Uterus (tissue), 4 donors: Measurements from ENCODE around the gene CIITA. TPM values are rescaled to one million over a fixed set of nuclear protein-coding genes. Genes with fewer than 3 reads are reported as not detected.
A peak's percentile ranks its signal among the peaks of the same experiment; 100 is the strongest.

Experiments used
- DNase-seq, 2 donors: peaks; one replicate each; pipeline ENCODE4 v3.0.0-alpha.2; 2019 to 2020
- H3K27ac ChIP-seq, 2 donors: fragments of 200-600 bp; sonication (generic); 1 replicate in 1 of 2; 2 replicates in 1 of 2; pipeline ENCODE4 v1.5.1; 2016 to 2018
- H3K27me3 ChIP-seq, 2 donors: fragments of 200-600 bp; sonication (generic); one replicate each; pipeline ENCODE4 v1.5.1; 2018 to 2019; ENCODE audit warnings: control low read depth in 1 of 2
- H3K36me3 ChIP-seq, 2 donors: fragments of 200-600 bp; sonication (generic); one replicate each; pipeline ENCODE4 v1.5.1; 2019; ENCODE audit warnings: control low read depth in 1 of 2
- H3K4me1 ChIP-seq, 2 donors: fragments of 200-600 bp; sonication (generic); one replicate each; pipeline ENCODE4 v1.5.1; 2018 to 2019; ENCODE audit warnings: control low read depth in 1 of 2
- H3K4me3 ChIP-seq, 2 donors: fragments of 200-600 bp; sonication (generic); 1 replicate in 1 of 2; 2 replicates in 1 of 2; pipeline ENCODE4 v1.5.1; 2018 to 2019; ENCODE audit warnings: mild to moderate bottlenecking in 1 of 2
- H3K9me3 ChIP-seq, 2 donors: fragments of 200-600 bp; sonication (generic); one replicate each; pipeline ENCODE4 v1.5.1; 2019; ENCODE audit warnings: control low read depth in 1 of 2
- POLR2A ChIP-seq, 2 donors: fragments of 450-650 bp; IDR thresholded peaks; one replicate each; pipeline ENCODE4 v1.6.1; 2016; ENCODE audit warnings: antibody characterized with exemption in 2 of 2, mild to moderate bottlenecking in 1 of 2, moderate library complexity in 1 of 2
- intact Hi-C: fragments of 100-400 bp; cut with DNase I; formaldehyde crosslinking; loops from one replicate; pipeline ENCODE4 v1.15.1; 2023; ENCODE audit warnings: low total_unique reads
- total RNA-seq, 4 donors: library from RNA; depleted of rRNA in 3 of 4; stranded (reverse); fragments of >200 nt in 3 of 4; gene quantifications; one replicate each; pipeline versions ENCODE4 v1.1.0 to v1.2.4, GENCODE V29; 2014 to 2023
- TF ChIP-seq, protein P1 (sequence below), 4 experiments: fragments of 200-600 bp in 2 of 4; fragments of 450-650 bp in 2 of 4; sonication (generic) in 2 of 4; IDR thresholded peaks; one replicate each; pipeline ENCODE4 v1.5.1; 2016 to 2019; ENCODE audit warnings: antibody characterized with exemption in 4 of 4, mild to moderate bottlenecking in 2 of 4, moderate library complexity in 1 of 4
- donor health status: DM: yes; HTN: yes; CAD: no.

The CIITA gene
- total RNA-seq, 4 donors from 2014 or later, result 7.1 to 48.3 (median 18.8) TPM

DNA sequence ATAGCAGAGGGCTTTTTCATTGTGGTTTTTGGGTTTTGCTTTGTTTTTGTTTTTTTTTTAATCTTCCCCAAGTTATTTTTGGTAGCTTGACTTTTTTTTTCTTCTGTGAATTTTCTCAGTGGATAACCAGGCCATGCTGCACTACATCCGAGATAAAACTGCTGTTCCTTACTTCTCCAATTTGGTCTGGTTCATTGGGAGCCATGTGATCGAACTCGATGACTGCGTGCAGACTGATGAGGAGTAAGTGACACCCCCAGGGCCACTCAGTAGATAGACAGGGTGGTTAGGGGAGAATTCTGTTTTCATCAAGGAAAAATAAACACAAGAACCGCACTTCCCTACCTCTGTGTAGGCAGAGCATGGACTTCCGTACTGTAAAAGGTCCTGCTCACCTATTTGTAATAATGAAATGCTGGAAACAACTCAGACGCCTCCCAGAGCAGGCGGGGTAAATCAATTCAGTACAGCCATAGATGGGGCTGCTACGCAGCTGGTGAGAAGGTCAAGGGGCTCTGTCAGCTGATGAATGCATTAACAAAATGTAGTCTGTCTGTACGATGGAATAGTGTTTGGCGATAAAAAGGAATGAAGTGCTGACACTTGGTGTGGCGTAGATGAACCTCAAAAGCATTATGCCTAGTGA lies 95.9 kb downstream of the CIITA start:
- intact Hi-C loops, result no loop called here
- H3K9me3 ChIP-seq, result no peaks in the 10 kb centered on the region
- H3K36me3 ChIP-seq, result no peaks in the 10 kb centered on the region
- no peak overlapping the region for H3K27ac ChIP-seq
- TF ChIP-seq POLR2A (IDR thresholded peaks at IDR 0.05), result no peak
- TF ChIP-seq, protein P1, sequence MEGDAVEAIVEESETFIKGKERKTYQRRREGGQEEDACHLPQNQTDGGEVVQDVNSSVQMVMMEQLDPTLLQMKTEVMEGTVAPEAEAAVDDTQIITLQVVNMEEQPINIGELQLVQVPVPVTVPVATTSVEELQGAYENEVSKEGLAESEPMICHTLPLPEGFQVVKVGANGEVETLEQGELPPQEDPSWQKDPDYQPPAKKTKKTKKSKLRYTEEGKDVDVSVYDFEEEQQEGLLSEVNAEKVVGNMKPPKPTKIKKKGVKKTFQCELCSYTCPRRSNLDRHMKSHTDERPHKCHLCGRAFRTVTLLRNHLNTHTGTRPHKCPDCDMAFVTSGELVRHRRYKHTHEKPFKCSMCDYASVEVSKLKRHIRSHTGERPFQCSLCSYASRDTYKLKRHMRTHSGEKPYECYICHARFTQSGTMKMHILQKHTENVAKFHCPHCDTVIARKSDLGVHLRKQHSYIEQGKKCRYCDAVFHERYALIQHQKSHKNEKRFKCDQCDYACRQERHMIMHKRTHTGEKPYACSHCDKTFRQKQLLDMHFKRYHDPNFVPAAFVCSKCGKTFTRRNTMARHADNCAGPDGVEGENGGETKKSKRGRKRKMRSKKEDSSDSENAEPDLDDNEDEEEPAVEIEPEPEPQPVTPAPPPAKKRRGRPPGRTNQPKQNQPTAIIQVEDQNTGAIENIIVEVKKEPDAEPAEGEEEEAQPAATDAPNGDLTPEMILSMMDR (IDR thresholded peaks at IDR 0.05), result no peak
- H3K4me1 ChIP-seq, result no peaks in the 10 kb centered on the region
- no peak overlapping the region for H3K4me3 ChIP-seq
- DNase-seq, result no peak
- no peaks in the 10 kb centered on the region for H3K27me3 ChIP-seq

DNA sequence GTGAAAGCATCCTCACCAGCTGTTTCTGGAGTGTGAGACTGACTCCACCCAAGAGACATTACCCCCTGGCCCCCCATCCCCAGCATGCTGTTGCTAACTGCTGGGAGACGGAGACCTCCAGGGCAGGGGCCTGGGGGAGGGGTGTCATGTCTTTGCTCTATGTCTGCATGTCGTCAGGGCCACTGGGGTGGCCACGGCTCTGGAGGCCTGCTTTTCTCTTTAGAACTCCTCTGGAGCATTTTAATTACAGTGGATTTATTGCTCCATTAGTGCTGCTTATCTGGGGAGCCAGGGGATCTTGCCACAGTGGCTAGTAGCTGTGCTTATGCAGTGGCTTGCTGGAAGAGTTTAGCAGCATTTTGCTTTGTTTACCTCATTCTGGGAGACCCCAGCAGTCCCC lies 99.6 kb downstream of the CIITA start:
- H3K27me3 ChIP-seq, result no peaks in the 10 kb centered on the region
- no peaks in the 10 kb centered on the region for H3K36me3 ChIP-seq
- H3K4me3 ChIP-seq, result no peak overlapping the region
- peaks cover 0 to 4% of the 10 kb centered on the region in 2 donors for H3K4me1 ChIP-seq
- intact Hi-C loops, result no loop called here
- no peak for TF ChIP-seq POLR2A (IDR thresholded peaks at IDR 0.05)
- TF ChIP-seq, protein P1 (IDR thresholded peaks at IDR 0.05), result no peak
- no peak overlapping the region for H3K27ac ChIP-seq
- no peak for DNase-seq
- H3K9me3 ChIP-seq, result no peaks in the 10 kb centered on the region

DNA sequence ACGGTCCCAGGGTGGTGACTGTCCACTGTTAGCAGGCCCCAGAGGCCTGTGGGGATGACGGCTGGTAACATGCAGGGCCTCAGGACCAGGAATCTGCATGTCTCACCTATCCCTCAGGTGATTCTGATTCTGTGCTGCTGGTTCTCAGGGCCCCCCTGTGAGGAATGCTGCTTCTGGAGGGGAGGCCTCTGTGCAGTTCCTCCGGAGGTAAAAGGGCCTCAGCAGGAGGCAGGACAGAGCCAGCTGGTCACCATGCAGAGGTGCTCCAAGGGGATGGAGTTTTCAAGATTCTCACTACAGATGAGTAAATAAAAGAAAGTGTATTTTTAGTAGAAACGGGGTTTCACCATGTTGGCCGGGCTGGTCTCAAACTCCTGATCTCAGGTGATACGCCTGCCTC lies 101.1 kb downstream of the CIITA start:
- no peaks in the 10 kb centered on the region for H3K27me3 ChIP-seq
- H3K27ac ChIP-seq, result no peak overlapping the region
- intact Hi-C loops, result no loop called here
- no peak for DNase-seq
- H3K9me3 ChIP-seq, result no peaks in the 10 kb centered on the region
- H3K4me3 ChIP-seq, result no peak overlapping the region
- no peak for TF ChIP-seq POLR2A (IDR thresholded peaks at IDR 0.05)
- TF ChIP-seq, protein P1 (IDR thresholded peaks at IDR 0.05), result no peak
- no peaks in the 10 kb centered on the region for H3K36me3 ChIP-seq
- H3K4me1 ChIP-seq, result peaks cover 0 to 4% of the 10 kb centered on the region in 2 donors

DNA sequence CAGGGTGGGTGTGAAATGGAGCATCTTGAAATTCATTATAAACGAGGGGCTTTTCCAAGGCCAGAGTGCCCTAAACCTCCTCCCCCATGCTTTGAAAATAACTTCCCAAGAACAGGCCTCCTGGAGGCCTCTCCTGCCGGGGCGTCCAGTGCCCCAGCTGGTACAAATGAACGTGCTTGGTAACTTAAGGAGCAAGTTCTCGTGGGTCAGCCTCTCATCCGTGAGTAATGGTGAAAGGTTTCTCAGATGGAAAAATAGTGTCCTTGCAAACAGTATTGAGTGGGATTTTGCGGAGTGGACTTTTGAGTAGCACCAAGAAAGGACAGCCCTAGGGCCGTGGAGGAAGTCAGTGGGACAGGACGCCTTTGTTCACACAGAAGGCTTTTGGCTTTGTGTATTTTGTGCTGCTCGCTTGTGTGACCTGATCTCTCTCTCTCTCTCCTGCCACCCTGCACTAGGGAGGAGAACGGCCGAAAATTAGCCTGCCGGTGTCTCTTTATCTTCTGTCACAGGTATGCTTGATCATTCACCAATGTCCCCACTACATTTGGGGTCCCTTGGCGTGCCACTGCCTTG lies 102.0 kb downstream of the CIITA start:
- Histone ChIP-seq H3K4me1 (peaks cover 0 to 4% of the 10 kb centered on the region in 2 donors), H3K9me3 (no peaks in the 10 kb centered on the region), H3K36me3 (no peaks in the 10 kb centered on the region), H3K4me3 (no peak overlapping the region), H3K27ac (peak overlapping the region; percentile 80 to 86), H3K27me3 (no peaks in the 10 kb centered on the region)
- intact Hi-C loops, result no loop called here
- no peak for DNase-seq
- TF ChIP-seq, protein P1 (IDR thresholded peaks at IDR 0.05), result no peak
- no peak for TF ChIP-seq POLR2A (IDR thresholded peaks at IDR 0.05)

DNA sequence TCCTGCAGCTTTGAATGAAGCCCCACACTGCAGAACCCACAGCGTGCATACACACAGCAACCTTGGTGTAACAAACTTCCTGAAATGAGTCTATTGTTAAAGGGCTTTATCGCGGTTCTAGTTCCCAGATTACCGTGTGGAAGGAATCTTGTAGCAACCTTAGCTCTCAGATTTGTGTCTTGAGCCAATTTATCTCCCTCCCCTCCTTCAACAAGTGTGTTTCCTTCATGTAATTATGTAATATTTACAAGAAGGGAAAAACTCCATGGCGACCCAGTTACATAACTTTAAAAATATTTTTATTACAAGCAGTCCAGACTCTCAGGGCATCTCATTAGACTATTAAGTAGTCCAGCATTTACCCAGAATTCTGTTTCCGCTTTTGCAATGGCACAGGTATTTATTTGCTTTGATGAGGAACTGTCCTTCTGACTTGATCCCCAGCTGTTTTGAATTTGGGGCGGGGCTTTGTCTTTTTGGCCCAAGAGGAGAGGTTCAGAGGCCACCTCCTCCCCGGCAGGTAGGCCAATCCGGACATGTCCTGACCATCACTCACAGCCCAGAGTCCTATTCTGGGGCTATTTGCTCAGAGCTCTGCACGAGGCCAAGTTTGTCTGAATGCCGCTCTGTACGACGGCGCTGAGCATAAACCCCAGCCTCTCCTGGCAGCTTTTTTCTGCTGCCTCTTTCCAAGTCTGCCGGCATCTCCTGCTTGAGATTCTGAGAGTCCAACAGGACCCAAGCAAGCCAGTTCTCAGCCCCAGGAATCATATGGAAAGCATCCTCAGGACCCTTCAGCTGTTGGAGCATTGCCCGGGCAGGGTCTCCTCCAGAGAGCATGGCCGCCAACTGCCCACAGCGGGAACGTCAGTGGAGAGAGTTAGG lies 103.0 kb downstream of the CIITA start:
- no peaks in the 10 kb centered on the region for H3K27me3 ChIP-seq
- intact Hi-C loops, result no loop called here
- no peak overlapping the region for H3K4me3 ChIP-seq

More for the DNA sequence above, 103.0 kb downstream of the CIITA start:
- TF ChIP-seq POLR2A (IDR thresholded peaks at IDR 0.05), result no peak
- TF ChIP-seq, protein P1 (IDR thresholded peaks at IDR 0.05), result peak in 1 of 4 experiments; percentile 23
- peaks cover 0 to 4% of the 10 kb centered on the region in 2 donors for H3K4me1 ChIP-seq
- H3K27ac ChIP-seq, result peak overlapping the region; percentile 80 to 86
- DNase-seq, result peak; percentile 78 to 81
- no peaks in the 10 kb centered on the region for H3K9me3 ChIP-seq
- no peaks in the 10 kb centered on the region for H3K36me3 ChIP-seq
